Endothelial cell of umbilical vein (primary cell): ENCODE results near the gene GIPR. TPM values are rescaled to one million over a fixed set of nuclear protein-coding genes. Genes with fewer than 3 reads are reported as not detected.

Experiments used
- BruUV-seq: library from RNA; stranded (reverse); fragments of 400-500 nt; replicated peaks from 2 replicates; lab custom pipeline; 2021; lab: Mats Ljungman, UMichigan
- CTCF ChIA-PET: fragments of 300-600, 350-600 bp; sonication (Branson Sonifier 250); formaldehyde crosslinking; loops from one replicate; lab custom pipeline; 2021; ENCODE audit warnings: antibody characterized with exemption, inconsistent platforms; lab: Charles Lee
- POLR2A ChIA-PET: fragments of 300-600, 350-600 bp; sonication (Branson Sonifier 250); formaldehyde crosslinking; loops from one replicate; lab custom pipeline; 2021; ENCODE audit warnings: antibody characterized with exemption, inconsistent platforms; lab: Charles Lee
- DNase-seq: peaks from one replicate; pipeline ENCODE4 v3.0.0-alpha.2; 2011; ENCODE audit warnings: low read depth, low spot score
- FAIRE-seq: peaks from 2 replicates; lab custom pipeline; 2011; peaks lifted over from hg19 to GRCh38; lab: Jason Lieb, UNC
- H2AFZ ChIP-seq: 2 replicates; pipeline ENCODE4 v1.6.0; 2012; ENCODE audit warnings: low read depth, low read length, control low read depth, inconsistent platforms
- H3K27ac ChIP-seq: 2 replicates; pipeline ENCODE4 v1.5.1; 2011; ENCODE audit warnings: low read depth, mild to moderate bottlenecking, control low read depth, low read length, moderate library complexity; ENCODE audit not compliant: insufficient read depth
- H3K27me3 ChIP-seq, 2 experiments: 2 replicates each; pipeline versions ENCODE4 v1.6.0 to v1.6.1; 2011; ENCODE audit warnings: low read length in 2 of 2, mixed read lengths in 1 of 2; ENCODE audit not compliant: control insufficient read depth in 2 of 2, insufficient read depth in 2 of 2
- H3K36me3 ChIP-seq, 2 experiments: 2 replicates in 1 of 2; 3 replicates in 1 of 2; pipeline ENCODE4 v1.5.1; 2011; ENCODE audit warnings: low read length in 2 of 2, mild to moderate bottlenecking in 1 of 2, moderate library complexity in 1 of 2; ENCODE audit not compliant: control insufficient read depth in 2 of 2, insufficient read depth in 2 of 2; ENCODE audit errors: extremely low read depth in 1 of 2
- H3K4me1 ChIP-seq: 3 replicates; pipeline ENCODE4 v1.5.1; 2011; ENCODE audit warnings: mild to moderate bottlenecking, low read length; ENCODE audit not compliant: control insufficient read depth, insufficient read depth; ENCODE audit errors: extremely low read depth
- H3K4me2 ChIP-seq: 2 replicates; pipeline ENCODE4 v1.6.1; 2011; ENCODE audit warnings: low read length, control low read depth, mixed read lengths; ENCODE audit not compliant: insufficient read depth
- H3K4me3 ChIP-seq, 3 experiments: fragments of 200-600 bp in 1 of 3; sonication (generic), shearing (Covaris generic) in 1 of 3; replicated peaks in 1 of 3; 2 replicates each; pipeline ENCODE4 v1.5.1; 2011 to 2016; ENCODE audit warnings: control low read depth in 3 of 3, low read length in 3 of 3, mild to moderate bottlenecking in 2 of 3, inconsistent platforms in 1 of 3, low read depth in 1 of 3, moderate library complexity in 1 of 3; ENCODE audit not compliant: insufficient read depth in 1 of 3
- H3K79me2 ChIP-seq: 2 replicates; pipeline ENCODE4 v1.6.0; 2012; ENCODE audit warnings: low read length, inconsistent platforms; ENCODE audit not compliant: control insufficient read depth, insufficient read depth
- H3K9ac ChIP-seq: replicated peaks from 2 replicates; pipeline ENCODE3; 2011; ENCODE audit warnings: low read length, control low read depth; ENCODE audit not compliant: insufficient read depth; ENCODE audit errors: extremely low read depth
- H3K9me1 ChIP-seq: replicated peaks from 3 replicates; pipeline ENCODE4 v1.6.0; 2011; ENCODE audit warnings: mild to moderate bottlenecking, low read length; ENCODE audit not compliant: control insufficient read depth, insufficient read depth; ENCODE audit errors: extremely low read depth
- H3K9me3 ChIP-seq: replicated peaks from 2 replicates; pipeline ENCODE4 v1.5.1; 2012; ENCODE audit warnings: low read length, inconsistent platforms; ENCODE audit not compliant: control insufficient read depth, insufficient read depth
- H4K20me1 ChIP-seq: replicated peaks from 2 replicates; pipeline ENCODE3; 2011; ENCODE audit warnings: mild to moderate bottlenecking, low read length; ENCODE audit not compliant: control insufficient read depth, insufficient read depth; ENCODE audit errors: extremely low read depth
- CTCF ChIP-seq, 2 donors: IDR thresholded peaks; 1 replicate in 1 of 2; 2 replicates in 1 of 2; pipeline ENCODE4 v1.5.1; 2011; ENCODE audit warnings: low read length in 2 of 2, mild to moderate bottlenecking in 2 of 2, moderate library complexity in 2 of 2, control low read depth in 1 of 2, inconsistent platforms in 1 of 2, low read depth in 1 of 2; ENCODE audit not compliant: insufficient read depth in 1 of 2; ENCODE audit errors: extremely low read depth in 1 of 2
- EZH2 ChIP-seq: IDR thresholded peaks from 2 replicates; pipeline ENCODE4 v1.6.1; 2012; ENCODE audit warnings: borderline replicate concordance, low read depth, mild to moderate bottlenecking, moderate library complexity, low read length, inconsistent platforms; ENCODE audit not compliant: severe bottlenecking
- FOS ChIP-seq: IDR thresholded peaks from 2 replicates; pipeline ENCODE4 v1.6.1; 2011; ENCODE audit warnings: mild to moderate bottlenecking, low read length, moderate library complexity, borderline replicate concordance; ENCODE audit not compliant: insufficient read depth
- GATA2 ChIP-seq: IDR thresholded peaks from 2 replicates; pipeline ENCODE4 v1.7.0; 2011; ENCODE audit warnings: low read depth, mild to moderate bottlenecking, moderate library complexity, mixed read lengths, low read length; ENCODE audit not compliant: insufficient read length, insufficient read depth
- JUN ChIP-seq: IDR thresholded peaks from 2 replicates; pipeline ENCODE4 v1.6.1; 2011; ENCODE audit warnings: borderline replicate concordance, low read depth; ENCODE audit not compliant: insufficient read length, insufficient read depth
- MAX ChIP-seq: IDR thresholded peaks from 2 replicates; pipeline ENCODE4 v1.6.1; 2011; ENCODE audit not compliant: insufficient read depth, insufficient read length
- MYC ChIP-seq: IDR thresholded peaks from one replicate; pipeline ENCODE4 v1.6.1; 2011; ENCODE audit warnings: mild to moderate bottlenecking, low read depth, low read length
- POLR2A ChIP-seq: IDR thresholded peaks from 2 replicates; pipeline ENCODE4 v1.6.1; 2012; ENCODE audit warnings: low read depth, mild to moderate bottlenecking, control low read depth, low read length
- POLR2AphosphoS5 ChIP-seq: IDR thresholded peaks from 2 replicates; pipeline ENCODE4 v1.6.1; 2012; ENCODE audit warnings: low read depth, mild to moderate bottlenecking, control low read depth, low read length, moderate library complexity; ENCODE audit not compliant: insufficient read depth
- dilution Hi-C: fragments of 300-500 bp; cut with MboI; formaldehyde crosslinking; loops from one replicate; pipeline ENCODE4 v1.15.0; 2019; ENCODE audit warnings: low sequenced_read_pairs; ENCODE audit not compliant: extremely low pct_ligation_motif_present
- intact Hi-C: fragments of 100-400 bp; cut with micrococcal nuclease; formaldehyde crosslinking; loops from one replicate; pipeline ENCODE4 v1.10.0; 2022
- polyA plus RNA-seq, 4 experiments: library from polyadenylated mRNA; depleted of rRNA in 3 of 4; stranded (reverse) in 3 of 4; unstranded in 1 of 4; fragments of >200 nt; gene quantifications; 2 replicates each; pipeline versions ENCODE4 v1.2.1 to v1.2.3, GENCODE V29; 2011 to 2012; ENCODE audit warnings: missing spikeins in 1 of 4
- total RNA-seq: library from RNA; stranded (reverse); gene quantifications from 2 replicates; pipeline ENCODE4 v1.2.3, GENCODE V29; 2021

GIPR gene
- total and polyA plus RNA-seq, 2 donors (not counting 3 experiments of a cell fraction or from before 2014, with no cell fraction given) = not detected

GRCh38 chr19:45674946-45675345 lies 6.9 kb downstream of the GIPR start:
- DNase-seq (no peak), FAIRE-seq (no peak)
- H3K4me2 ChIP-seq = no peak overlapping the region
- TF ChIP-seq GATA2 (no peak), MYC (no peak), POLR2A (no peak), MAX (no peak), JUN (no peak), CTCF (IDR thresholded peaks at IDR 0.05; ENCODE audit: extremely low read depth in 1 of 2, insufficient read depth in 1 of 2, low read depth in 1 of 2, low read length in 2 of 2) (no peak), EZH2 (no peak), POLR2AphosphoS5 (no peak), FOS (no peak)
- H3K36me3 ChIP-seq = no peaks in the 10 kb centered on the region
- ChIA-PET CTCF (interaction anchor here (0.7 to 1.4 kb wide), 2 partner anchors 18 to 196 kb away, joined by 3 to 6 read pairs; partner anchors contain the start of gene QPCTL), POLR2A (no interaction called here)
- no peaks in the 10 kb centered on the region for H3K9me1 ChIP-seq
- H2AFZ ChIP-seq = no peak overlapping the region
- no peak overlapping the region for H3K4me3 ChIP-seq
- peaks cover 7% of the 10 kb centered on the region for H3K4me1 ChIP-seq
- H3K79me2 ChIP-seq = no peaks in the 10 kb centered on the region
- H4K20me1 ChIP-seq = no peaks in the 10 kb centered on the region
- H3K9me3 ChIP-seq = no peaks in the 10 kb centered on the region
- H3K9ac ChIP-seq = no peak overlapping the region
- no peak overlapping the region for H3K27ac ChIP-seq
- peaks cover 6 to 8% of the 10 kb centered on the region in 2 experiments for H3K27me3 ChIP-seq
- intact Hi-C loops = no loop called here
- dilution Hi-C loops = no loop called here
- BruUV-seq = no TSS peak
